NCI-H524 (cell line): ENCODE results near the gene PTPN12.
A peak's percentile ranks its signal among the peaks of the same experiment; 100 is the strongest.

Source experiments
- DNase-seq, 2 experiments: peaks; one replicate each; lab custom pipeline; 2025; lab: John Stamatoyannopoulos, UW

PTPN12 gene

DNA sequence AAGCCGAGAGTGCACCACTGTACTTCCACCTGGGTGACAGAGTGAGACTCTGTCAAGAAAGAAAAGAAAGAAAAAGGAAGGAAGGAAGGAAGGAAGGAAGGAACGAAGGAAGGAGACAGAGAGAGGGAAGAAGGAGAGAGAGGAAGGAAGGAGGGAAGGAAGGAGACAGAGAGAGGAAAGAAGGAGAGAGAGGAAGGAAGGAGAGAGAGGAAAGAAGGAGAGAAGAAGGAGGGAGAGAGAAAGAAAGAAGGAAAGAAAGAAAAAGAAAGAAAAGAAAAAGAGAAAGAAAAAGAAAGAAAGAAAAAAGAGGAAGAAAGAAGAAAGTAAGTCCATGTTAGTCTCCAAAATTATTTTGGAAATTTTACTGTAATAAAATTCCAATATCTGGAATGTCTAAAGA lies 125.8 kb downstream of the PTPN12 start:
- DNase-seq, result no peak

GRCh38 chr7:77664715-77665114 lies 127.6 kb downstream of the PTPN12 start:
- no peak for DNase-seq

- no peak for DNase-seq
These were observed 128.1 kb downstream of the PTPN12 start for GRCh38 chr7:77665161-77665560.

DNA sequence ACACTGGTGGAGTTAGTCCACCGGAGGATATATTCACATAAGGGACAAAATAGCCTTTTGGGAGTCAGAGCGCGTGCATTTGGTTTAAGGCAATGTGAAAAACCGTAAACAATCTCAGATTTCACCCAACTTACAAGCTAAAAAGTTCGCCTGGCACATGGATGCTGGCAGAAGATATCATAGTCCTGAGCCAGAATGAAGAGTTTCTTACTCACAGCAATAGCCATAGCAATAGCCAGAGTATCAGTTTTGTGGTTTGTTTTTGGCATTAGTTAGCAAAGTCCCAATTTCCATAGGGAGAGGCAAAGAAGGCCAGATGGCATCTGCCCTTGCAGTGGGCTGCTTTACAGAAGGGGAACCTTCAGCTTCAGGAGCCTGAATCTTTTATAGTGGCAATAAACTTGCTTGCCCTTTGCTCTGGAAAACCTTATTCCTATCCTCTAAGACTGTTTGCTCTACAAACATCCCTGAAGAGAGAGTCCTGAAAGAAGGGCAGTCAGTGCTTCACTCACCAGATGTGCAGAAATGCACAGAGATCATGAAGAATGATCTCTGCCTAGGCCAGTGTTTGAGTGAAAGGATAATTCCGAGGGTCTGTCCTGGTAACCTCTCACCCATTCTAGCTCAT lies 130.5 kb downstream of the PTPN12 start:
- peak in 1 of 2 experiments; percentile 21 for DNase-seq

- DNase-seq, result no peak
These were observed 137.8 kb downstream of the PTPN12 start for GRCh38 chr7:77674878-77675277.

DNA sequence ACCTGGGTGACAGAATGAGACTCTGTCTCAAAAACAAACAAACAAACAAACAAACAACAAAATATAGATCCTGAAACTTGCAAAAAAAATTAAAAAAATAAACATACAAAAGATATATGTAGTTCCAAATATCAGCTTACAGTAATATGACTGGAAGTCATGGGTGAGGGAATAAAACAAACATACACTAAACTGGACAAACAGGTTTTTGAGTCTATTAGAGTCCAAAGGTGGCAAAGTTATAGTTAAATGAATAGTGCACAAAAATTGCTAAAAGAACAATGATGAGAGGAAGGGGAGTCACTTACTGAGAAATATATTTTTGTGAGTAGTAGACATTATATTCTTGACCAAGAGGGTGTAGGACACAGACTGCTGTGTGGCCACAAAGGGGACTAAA lies 142.5 kb downstream of the PTPN12 start:
- no peak for DNase-seq

- DNase-seq, result no peak
These were observed 143.2 kb downstream of the PTPN12 start for GRCh38 chr7:77680266-77680665.

DNA sequence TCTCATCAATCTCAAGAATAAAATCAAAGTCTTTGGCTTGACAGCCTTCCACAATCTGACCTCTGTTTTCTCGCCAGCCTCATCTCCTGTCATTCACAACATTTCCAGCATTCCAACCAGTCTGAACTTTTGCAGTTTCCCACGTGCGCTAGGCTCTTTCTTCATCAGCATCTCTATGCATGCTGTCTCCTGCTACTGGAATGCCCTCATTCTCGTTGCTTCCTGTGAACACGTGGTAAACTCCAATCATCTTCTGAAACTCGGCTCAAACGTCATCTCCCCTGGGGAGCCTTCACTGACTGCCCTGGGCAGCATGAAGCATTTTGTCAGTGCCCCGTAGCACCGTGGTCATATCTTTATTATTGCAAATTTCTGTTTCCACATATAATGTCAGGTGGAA lies 146.9 kb downstream of the PTPN12 start:
- DNase-seq, result no peak

DNA sequence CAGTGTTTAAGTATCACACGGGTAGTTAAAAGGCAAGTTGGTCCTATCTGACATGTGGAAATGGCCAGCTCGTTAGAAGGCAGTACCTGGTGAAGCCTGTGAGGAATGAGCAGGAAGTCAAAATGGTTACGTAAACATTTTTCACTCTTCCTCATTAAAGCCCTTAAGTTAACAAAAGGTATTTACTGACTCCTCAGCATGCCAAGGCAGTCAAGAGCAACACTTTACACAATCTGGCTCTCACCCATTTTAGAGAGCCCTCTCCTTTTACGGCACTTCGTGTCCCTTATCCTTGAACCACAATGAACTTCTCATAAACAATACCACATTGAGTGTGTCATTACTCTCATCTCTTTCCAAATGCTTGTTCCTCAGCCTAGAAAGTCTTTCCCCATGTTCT lies 148.1 kb downstream of the PTPN12 start:
- DNase-seq, result no peak

GRCh38 chr7:77687100-77687746 lies 150.1 kb downstream of the PTPN12 start:
- DNase-seq, result no peak

- DNase-seq, result no peak
These were observed 150.7 kb downstream of the PTPN12 start for GRCh38 chr7:77687747-77688144.
